Type B pancreatic cell (in vitro differentiated cells): ENCODE results near the gene KCNQ2. TPM values are rescaled to one million over a fixed set of nuclear protein-coding genes. Genes with fewer than 3 reads are reported as not detected.

Experiments used
- DNase-seq: peaks from one replicate; pipeline ENCODE4 v3.0.0; 2021; ENCODE audit warnings: mixed read lengths; ENCODE audit not compliant: unreplicated experiment; ENCODE audit errors: extremely low spot score
- H3K27ac Mint-ChIP-seq: 2 replicates; pipeline ENCODE4 v1.8.0; 2021; ENCODE audit warnings: mild to moderate bottlenecking, mixed read lengths
- H3K27me3 Mint-ChIP-seq: 2 replicates; pipeline ENCODE4 v1.8.0; 2021; ENCODE audit warnings: mixed read lengths
- H3K36me3 Mint-ChIP-seq: 2 replicates; pipeline ENCODE4 v1.8.0; 2021; ENCODE audit warnings: mixed read lengths
- H3K4me1 Mint-ChIP-seq: one replicate; pipeline ENCODE4 v1.8.0; 2021; ENCODE audit warnings: mixed read lengths; ENCODE audit not compliant: unreplicated experiment
- H3K4me3 Mint-ChIP-seq: 2 replicates; pipeline ENCODE4 v1.8.0; 2021; ENCODE audit warnings: mild to moderate bottlenecking, mixed read lengths
- H3K9me3 Mint-ChIP-seq: 2 replicates; pipeline ENCODE4 v1.8.0; 2021; ENCODE audit warnings: mixed read lengths
- CTCF ChIP-seq: fragments of 200-600 bp; sonication (generic); conservative IDR thresholded peaks from 2 replicates; pipeline ENCODE4 v1.5.0; 2021; ENCODE audit warnings: antibody characterized with exemption, mild to moderate bottlenecking
- total RNA-seq: library from RNA; stranded (reverse); gene quantifications from 2 replicates; pipeline ENCODE4 v1.2.1, GENCODE V29; 2021; ENCODE audit warnings: low replicate concordance

The KCNQ2 gene
- total RNA-seq, 1 donor from 2014 or later = 47.3 TPM

- no peaks in the 10 kb centered on the region for H3K9me3 Mint-ChIP-seq
- H3K4me1 Mint-ChIP-seq = peaks cover 4% of the 10 kb centered on the region
- H3K27ac Mint-ChIP-seq = no peak overlapping the region
- DNase-seq = no peak
- H3K27me3 Mint-ChIP-seq = no peaks in the 10 kb centered on the region
- no peak for TF ChIP-seq CTCF
- no peak overlapping the region for H3K4me3 Mint-ChIP-seq
- H3K36me3 Mint-ChIP-seq = no peaks in the 10 kb centered on the region
Measured at GRCh38 chr20:63428906-63429575, 43.4 kb downstream of the KCNQ2 start.

- DNase-seq = no peak
- Mint-ChIP-seq H3K4me1 (peaks cover 4% of the 10 kb centered on the region), H3K27ac (no peak overlapping the region), H3K9me3 (no peaks in the 10 kb centered on the region), H3K27me3 (no peaks in the 10 kb centered on the region), H3K4me3 (no peak overlapping the region), H3K36me3 (no peaks in the 10 kb centered on the region)
- TF ChIP-seq CTCF = no peak
Measured at GRCh38 chr20:63427724-63428330, 44.6 kb downstream of the KCNQ2 start.

DNA sequence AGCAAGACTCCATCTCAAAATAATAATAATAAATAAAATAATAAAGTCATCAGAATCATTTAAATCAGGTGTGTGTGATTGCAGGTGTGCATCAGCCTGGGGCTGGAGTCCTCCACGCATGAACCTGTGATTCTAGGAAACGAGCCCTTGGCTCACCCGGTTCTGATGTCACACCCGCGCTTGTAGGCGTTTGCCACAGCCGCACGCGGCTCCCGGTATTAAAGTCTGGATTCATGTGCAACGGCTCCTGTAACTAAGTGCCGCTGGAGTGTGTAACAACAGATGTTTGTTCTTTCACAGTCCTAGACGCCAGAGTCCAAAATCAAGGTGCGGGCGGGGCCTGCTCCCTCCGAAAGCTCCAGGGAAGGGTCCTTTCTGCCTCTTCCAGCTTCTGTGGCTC lies 45.2 kb downstream of the KCNQ2 start:
- Mint-ChIP-seq H3K9me3 (no peaks in the 10 kb centered on the region), H3K27me3 (no peaks in the 10 kb centered on the region), H3K27ac (no peak overlapping the region), H3K36me3 (no peaks in the 10 kb centered on the region), H3K4me3 (no peak overlapping the region), H3K4me1 (peaks cover 4% of the 10 kb centered on the region)
- TF ChIP-seq CTCF = no peak
- no peak for DNase-seq

DNA sequence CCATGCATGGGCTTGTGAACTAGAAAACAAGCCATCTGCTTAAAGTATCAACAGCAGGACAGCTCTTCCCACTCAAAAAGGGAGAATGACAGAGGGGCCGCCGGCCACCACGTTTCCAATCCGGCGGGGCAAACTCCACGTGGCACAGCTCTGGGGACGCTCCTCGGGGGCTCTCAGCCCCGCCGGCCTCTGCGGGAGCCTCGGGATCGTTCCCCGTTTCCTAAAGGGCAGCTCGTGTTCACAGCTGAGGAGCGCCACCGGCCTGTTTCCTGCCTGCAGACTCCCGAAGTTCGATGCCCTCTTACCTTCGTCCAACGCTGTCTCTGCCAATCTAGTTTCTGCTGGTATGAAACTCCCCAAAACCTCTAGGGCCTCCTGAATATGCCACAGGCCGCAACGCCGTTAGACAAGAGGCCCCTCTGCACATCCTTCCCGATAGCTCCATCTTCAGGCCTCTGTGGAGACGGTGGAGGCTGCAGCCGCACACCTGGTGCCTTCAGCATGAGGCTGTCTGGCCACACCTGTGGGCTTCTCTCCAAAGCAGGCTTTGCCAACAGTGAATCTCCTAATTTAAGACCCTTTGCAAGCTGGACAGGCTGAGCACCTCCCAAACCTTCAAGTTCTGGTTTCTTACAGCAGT lies 46.5 kb downstream of the KCNQ2 start:
- peaks cover 4% of the 10 kb centered on the region for H3K4me1 Mint-ChIP-seq
- DNase-seq = no peak
- H3K27ac Mint-ChIP-seq = no peak overlapping the region
- TF ChIP-seq CTCF = no peak
- H3K27me3 Mint-ChIP-seq = no peaks in the 10 kb centered on the region
- H3K36me3 Mint-ChIP-seq = no peaks in the 10 kb centered on the region
- H3K4me3 Mint-ChIP-seq = no peak overlapping the region
- no peaks in the 10 kb centered on the region for H3K9me3 Mint-ChIP-seq

GRCh38 chr20:63424613-63425012 lies 47.8 kb downstream of the KCNQ2 start:
- Mint-ChIP-seq H3K9me3 (no peaks in the 10 kb centered on the region), H3K27ac (no peak overlapping the region), H3K36me3 (no peaks in the 10 kb centered on the region), H3K4me1 (peaks cover 4% of the 10 kb centered on the region), H3K27me3 (no peaks in the 10 kb centered on the region), H3K4me3 (no peak overlapping the region)
- DNase-seq = no peak
- TF ChIP-seq CTCF = no peak
